CD14-positive monocyte (primary cell): ENCODE data around the gene LY6G5B. TPM values are rescaled to one million over a fixed set of nuclear protein-coding genes. Genes with fewer than 3 reads are reported as not detected.

Source experiments
- DNase-seq, 3 donors: peaks; one replicate each; pipeline ENCODE4 v3.0.0-alpha.2; 2011 to 2022
- H2AFZ ChIP-seq: 2 replicates; pipeline ENCODE4 v1.6.0; 2012; ENCODE audit warnings: mild to moderate bottlenecking, low read depth, low read length, inconsistent platforms; ENCODE audit not compliant: insufficient read depth, poor library complexity, severe bottlenecking
- H3K27ac ChIP-seq, 2 donors: 1 replicate in 1 of 2; 2 replicates in 1 of 2; pipeline ENCODE4 v1.5.1; 2012 to 2013; ENCODE audit warnings: low read length in 2 of 2, control low read depth in 1 of 2, inconsistent platforms in 1 of 2, low read depth in 1 of 2, mild to moderate bottlenecking in 1 of 2
- H3K27me3 ChIP-seq, 2 donors: one replicate each; pipeline versions ENCODE4 v1.6.0 to v1.6.1; 2011 to 2013; ENCODE audit warnings: low read length in 2 of 2; ENCODE audit not compliant: control insufficient read depth in 2 of 2, insufficient read depth in 2 of 2
- H3K36me3 ChIP-seq, 2 donors: replicated peaks in 1 of 2; 1 replicate in 1 of 2; 2 replicates in 1 of 2; pipeline versions ENCODE4 v1.5.1 to v1.6.1; 2012 to 2013; ENCODE audit warnings: low read length in 2 of 2, control low read depth in 1 of 2, inconsistent platforms in 1 of 2, mild to moderate bottlenecking in 1 of 2; ENCODE audit not compliant: insufficient read depth in 2 of 2, control insufficient read depth in 1 of 2
- H3K4me1 ChIP-seq, 2 donors: 1 replicate in 1 of 2; 2 replicates in 1 of 2; pipeline versions ENCODE4 v1.5.1 to v1.6.1; 2012 to 2013; ENCODE audit warnings: low read length in 2 of 2, control low read depth in 1 of 2, inconsistent platforms in 1 of 2, mild to moderate bottlenecking in 1 of 2, moderate library complexity in 1 of 2; ENCODE audit not compliant: insufficient read depth in 2 of 2, control insufficient read depth in 1 of 2
- H3K4me2 ChIP-seq: replicated peaks from 2 replicates; pipeline ENCODE3; 2012; ENCODE audit warnings: low read length, moderate library complexity, mild to moderate bottlenecking; ENCODE audit not compliant: poor library complexity, severe bottlenecking; ENCODE audit errors: extremely low read depth
- H3K4me3 ChIP-seq, 3 experiments: fragments of 200-600 bp in 1 of 3; sonication (generic) in 1 of 3; replicated peaks in 1 of 3; 1 replicate in 2 of 3; 2 replicates in 1 of 3; pipeline ENCODE4 v1.5.1; 2011 to 2013; ENCODE audit warnings: low read length in 3 of 3, mild to moderate bottlenecking in 3 of 3, control low read depth in 2 of 3, low read depth in 2 of 3, inconsistent platforms in 1 of 3, moderate library complexity in 1 of 3
- H3K79me2 ChIP-seq: 2 replicates; pipeline ENCODE4 v1.6.0; 2012; ENCODE audit warnings: mild to moderate bottlenecking, control low read depth, inconsistent platforms, low read length, moderate library complexity; ENCODE audit not compliant: insufficient read depth
- H3K9ac ChIP-seq: 2 replicates; pipeline ENCODE4 v1.6.0; 2017; ENCODE audit warnings: low read length, mild to moderate bottlenecking; ENCODE audit not compliant: insufficient read depth, poor library complexity, severe bottlenecking
- H3K9me3 ChIP-seq, 2 donors: replicated peaks in 1 of 2; 1 replicate in 1 of 2; 2 replicates in 1 of 2; pipeline versions ENCODE4 v1.5.1 to v1.6.1; 2012 to 2013; ENCODE audit warnings: low read length in 2 of 2, control low read depth in 1 of 2; ENCODE audit not compliant: control insufficient read depth in 1 of 2, insufficient read depth in 1 of 2
- H4K20me1 ChIP-seq: 2 replicates; pipeline ENCODE4 v1.6.0; 2012; ENCODE audit warnings: mild to moderate bottlenecking, low read length, control low read depth, moderate library complexity; ENCODE audit not compliant: insufficient read depth
- H3K27ac Mint-ChIP-seq, 7 donors: one replicate each; pipeline ENCODE4 v1.8.0; 2020; ENCODE audit warnings: mild to moderate bottlenecking in 7 of 7, mixed read lengths in 7 of 7, moderate library complexity in 6 of 7, inconsistent platforms in 2 of 7
- H3K27me3 Mint-ChIP-seq, 3 donors: one replicate each; pipeline ENCODE4 v1.8.0; 2021 to 2022; ENCODE audit warnings: low read depth in 3 of 3, mild to moderate bottlenecking in 3 of 3, mixed read lengths in 3 of 3, moderate library complexity in 3 of 3, inconsistent platforms in 1 of 3
- H3K36me3 Mint-ChIP-seq, 2 donors: one replicate each; pipeline ENCODE4 v1.8.0; 2020; ENCODE audit warnings: mixed read lengths in 2 of 2, inconsistent platforms in 1 of 2, mild to moderate bottlenecking in 1 of 2
- H3K4me1 Mint-ChIP-seq: one replicate; pipeline ENCODE4 v1.8.0; 2020; ENCODE audit warnings: mild to moderate bottlenecking, mixed read lengths
- H3K4me3 Mint-ChIP-seq, 2 donors: one replicate each; pipeline ENCODE4 v1.8.0; 2020; ENCODE audit warnings: mild to moderate bottlenecking in 2 of 2, mixed read lengths in 2 of 2, moderate library complexity in 1 of 2
- H3K9me3 Mint-ChIP-seq, 7 donors: one replicate each; pipeline ENCODE4 v1.8.0; 2020 to 2022; ENCODE audit warnings: mixed read lengths in 7 of 7, mild to moderate bottlenecking in 6 of 7, moderate library complexity in 6 of 7, inconsistent platforms in 2 of 7
- WGBS: methylation state at CpG from one replicate; pipeline ENCODE4 v1.1.5; 2013; ENCODE audit warnings: missing lambda C conversion rate; ENCODE audit not compliant: insufficient coverage; 5-methylcytosine and 5-hydroxymethylcytosine counted together
- intact Hi-C, 2 donors: fragments of 100-400 bp; cut with micrococcal nuclease; formaldehyde crosslinking; loops; one replicate each; pipeline versions ENCODE4 v1.15.0 to v1.15.1; 2023
- polyA plus RNA-seq, 3 donors: library from polyadenylated mRNA; depleted of rRNA in 1 of 3; unstranded in 2 of 3; stranded (reverse) in 1 of 3; fragments of 300-500 nt in 2 of 3; fragments of >200 nt in 1 of 3; fragmentation: Illumina TruSeq in 2 of 3; gene quantifications; 1 replicate in 2 of 3; 2 replicates in 1 of 3; pipeline ENCODE4 v1.2.3, GENCODE V29; 2012 to 2021
- TF ChIP-seq, protein P1 (sequence below): fragments of 200-600 bp; IDR thresholded peaks from one replicate; pipeline ENCODE4 v1.8.0; 2022; ENCODE audit warnings: antibody characterized with exemption, mild to moderate bottlenecking

Gene LY6G5B
- polyA plus RNA-seq, 3 donors: 0.17 to 55.1 TPM; not detected in 1

DNA sequence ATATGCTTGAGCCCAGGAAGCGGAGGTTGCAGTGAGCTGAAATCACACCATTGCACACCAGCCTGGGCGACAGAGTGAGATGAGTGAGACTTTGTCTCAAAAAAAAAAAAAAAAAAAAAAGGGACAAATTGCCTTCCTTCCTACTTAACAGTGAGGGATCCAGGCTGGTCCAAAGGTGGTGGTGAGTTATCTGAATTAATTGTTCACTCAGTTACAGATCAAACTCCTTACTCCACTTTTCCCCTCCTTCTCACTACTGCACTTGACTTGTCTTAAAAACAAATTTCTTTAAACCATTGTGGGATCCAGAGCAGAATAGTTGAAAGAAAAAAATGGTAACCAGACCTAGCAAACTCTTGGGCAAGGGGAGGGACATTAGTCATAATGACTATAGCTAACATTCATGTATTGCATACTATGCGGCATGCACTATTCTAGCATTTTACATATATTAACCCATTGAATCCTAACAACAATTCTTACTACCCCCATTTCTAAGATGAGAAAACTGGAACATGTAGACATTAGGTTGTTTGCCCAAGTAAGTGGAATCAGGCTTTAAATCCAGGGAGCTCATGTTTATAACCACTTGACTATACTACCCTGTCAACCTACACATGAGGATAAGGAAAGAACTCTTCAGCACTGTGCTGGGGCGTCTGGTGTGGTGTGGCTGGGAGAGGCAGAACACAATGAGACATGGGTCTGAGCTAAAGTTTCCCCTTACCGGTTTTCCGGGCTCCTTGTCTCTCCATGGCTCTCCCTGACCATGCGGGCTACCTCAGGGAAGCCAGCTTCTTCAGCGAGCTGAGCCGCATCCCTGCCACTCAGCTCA is 6.4 kb upstream of the LY6G5B start:
- Histone ChIP-seq H3K27ac (peak overlapping the region; percentile 93 to 95), H3K9ac (no peak overlapping the region), H3K4me2 (peak overlapping the region; percentile 97), H3K4me1 (peaks cover 67 to 82% of the 10 kb centered on the region in 2 donors), H3K9me3 (no peaks in the 10 kb centered on the region), H2AFZ (no peak overlapping the region), H3K27me3 (no peaks in the 10 kb centered on the region), H3K36me3 (peaks cover 20 to 42% of the 10 kb centered on the region in 2 donors), H3K79me2 (peaks cover 81% of the 10 kb centered on the region), H4K20me1 (peaks cover 15% of the 10 kb centered on the region), H3K4me3 (peak overlapping the region in 1 of 3 experiments; percentile 94)
- WGBS: 90% methylated on average over 6 of the region's 9 CpGs
- Mint-ChIP-seq H3K9me3 (no peaks in the 10 kb centered on the region), H3K27ac (peak overlapping the region; percentile 96 to 98 (median 98)), H3K27me3 (peaks cover 0 to 1% (median 0%) of the 10 kb centered on the region in 3 donors), H3K4me3 (peak overlapping the region in 1 of 2 donors; percentile 98), H3K4me1 (peaks cover 72% of the 10 kb centered on the region), H3K36me3 (peaks cover 36 to 57% of the 10 kb centered on the region in 2 donors)
- TF ChIP-seq, protein P1, sequence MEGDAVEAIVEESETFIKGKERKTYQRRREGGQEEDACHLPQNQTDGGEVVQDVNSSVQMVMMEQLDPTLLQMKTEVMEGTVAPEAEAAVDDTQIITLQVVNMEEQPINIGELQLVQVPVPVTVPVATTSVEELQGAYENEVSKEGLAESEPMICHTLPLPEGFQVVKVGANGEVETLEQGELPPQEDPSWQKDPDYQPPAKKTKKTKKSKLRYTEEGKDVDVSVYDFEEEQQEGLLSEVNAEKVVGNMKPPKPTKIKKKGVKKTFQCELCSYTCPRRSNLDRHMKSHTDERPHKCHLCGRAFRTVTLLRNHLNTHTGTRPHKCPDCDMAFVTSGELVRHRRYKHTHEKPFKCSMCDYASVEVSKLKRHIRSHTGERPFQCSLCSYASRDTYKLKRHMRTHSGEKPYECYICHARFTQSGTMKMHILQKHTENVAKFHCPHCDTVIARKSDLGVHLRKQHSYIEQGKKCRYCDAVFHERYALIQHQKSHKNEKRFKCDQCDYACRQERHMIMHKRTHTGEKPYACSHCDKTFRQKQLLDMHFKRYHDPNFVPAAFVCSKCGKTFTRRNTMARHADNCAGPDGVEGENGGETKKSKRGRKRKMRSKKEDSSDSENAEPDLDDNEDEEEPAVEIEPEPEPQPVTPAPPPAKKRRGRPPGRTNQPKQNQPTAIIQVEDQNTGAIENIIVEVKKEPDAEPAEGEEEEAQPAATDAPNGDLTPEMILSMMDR: no peak
- peak in 2 of 3 donors; percentile 54 for DNase-seq
- intact Hi-C loops: loop anchor here in 1 of 2 donors (5.0 kb wide), 1 partner anchor 116 kb away; the partner anchor contains the start of genes ATP6V1G2 and NFKBIL1

DNA sequence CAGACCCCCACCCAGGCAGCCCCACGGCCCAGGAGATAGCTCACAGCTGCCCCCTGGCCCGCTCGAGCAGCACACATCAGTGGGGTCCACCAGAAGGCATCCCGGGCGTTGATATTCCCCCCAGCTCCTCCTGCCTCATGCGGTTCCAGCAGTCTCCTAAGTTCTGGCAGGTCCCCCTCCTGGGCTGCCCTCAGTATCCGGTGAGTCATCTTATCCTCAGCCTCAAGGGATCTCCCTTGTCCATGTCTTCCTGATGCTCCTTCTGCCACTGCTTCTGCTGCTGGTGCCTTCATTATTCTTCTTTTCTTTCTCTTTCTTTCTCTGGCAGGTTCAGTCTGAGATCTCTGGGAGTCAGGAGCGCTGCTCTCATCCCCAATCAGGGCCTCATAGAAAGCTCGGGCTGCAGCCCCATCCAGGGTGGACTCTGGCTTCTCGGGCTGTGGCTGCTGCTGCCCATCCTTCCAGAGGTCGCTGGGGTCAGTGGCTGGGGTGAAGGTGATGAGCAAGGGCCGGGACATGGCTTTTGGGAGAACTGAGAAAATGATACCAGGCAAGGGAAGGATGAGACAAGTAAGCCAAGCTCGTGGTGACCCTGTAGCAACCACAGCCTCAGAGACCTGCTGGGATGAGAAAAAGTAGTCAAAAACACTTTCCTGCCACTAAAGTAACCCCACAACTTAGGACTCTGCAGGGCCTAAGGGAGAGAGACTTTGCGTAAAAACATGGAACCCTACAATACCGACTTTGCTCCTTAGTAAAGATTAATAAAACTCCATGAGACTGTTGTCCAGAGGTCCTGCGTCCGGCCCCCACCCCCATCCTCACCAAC is 5.6 kb upstream of the LY6G5B start:
- peaks cover 43 to 60% of the 10 kb centered on the region in 2 donors for H3K36me3 Mint-ChIP-seq
- peaks cover 63% of the 10 kb centered on the region for H3K4me1 Mint-ChIP-seq
- peak overlapping the region; percentile 93 to 98 for H3K4me3 Mint-ChIP-seq
- Histone ChIP-seq H3K4me3 (peak overlapping the region; percentile 87 to 94 (median 90)), H3K9me3 (no peaks in the 10 kb centered on the region), H3K4me1 (peaks cover 59 to 73% of the 10 kb centered on the region in 2 donors), H2AFZ (peak overlapping the region; percentile 81), H3K9ac (peak overlapping the region; percentile 88), H3K36me3 (peaks cover 28 to 47% of the 10 kb centered on the region in 2 donors), H4K20me1 (peaks cover 7% of the 10 kb centered on the region), H3K27me3 (no peaks in the 10 kb centered on the region), H3K79me2 (peaks cover 81% of the 10 kb centered on the region), H3K4me2 (peak overlapping the region; percentile 97), H3K27ac (peak overlapping the region; percentile 93 to 95)
- TF ChIP-seq, protein P1: no peak
- intact Hi-C loops: loop anchor here in 1 of 2 donors (5.0 kb wide), 1 partner anchor 117 kb away; the partner anchor contains the start of genes ATP6V1G2 and NFKBIL1
- H3K27me3 Mint-ChIP-seq: peaks cover 0 to 1% (median 0%) of the 10 kb centered on the region in 3 donors
- H3K9me3 Mint-ChIP-seq: no peaks in the 10 kb centered on the region
- DNase-seq: peak in 2 of 3 donors; percentile 14 to 67
- H3K27ac Mint-ChIP-seq: peak overlapping the region; percentile 96 to 98 (median 98)
- 42% methylated on average over 13 of the region's 17 CpGs for WGBS
